MM.1S (cell line): ENCODE data around the gene HSPB7.

Source experiments
- CTCF ChIP-seq: fragments of 300-600 bp; sonication (generic); IDR thresholded peaks from 2 replicates; pipeline ENCODE4 v1.5.1; 2016; ENCODE audit warnings: antibody characterized with exemption, low read length, mixed read lengths
- EZH2 ChIP-seq: fragments of 300-600 bp; sonication (generic); optimal IDR thresholded peaks from 2 replicates; pipeline ENCODE3; 2017; ENCODE audit warnings: low read depth, mild to moderate bottlenecking, antibody characterized with exemption, low read length, mixed read lengths

GRCh38 chr1:15975805-15976680, 41.8 kb downstream of the HSPB7 start, which contains the start of gene ZBTB17:
- TF ChIP-seq CTCF (no peak), EZH2 (no peak)
